SK-N-SH (cell line): ENCODE data around the gene CACNA2D1. TPM values are rescaled to one million over a fixed set of nuclear protein-coding genes. Genes with fewer than 3 reads are reported as not detected.

Experiments used
- CTCF ChIA-PET: fragments of 300-600, 350-600 bp; formaldehyde crosslinking; extraction: SDS; loops from one replicate; lab custom pipeline; 2021; lab: Yijun Ruan, JAX
- POLR2A ChIA-PET: fragments of 350-600 bp; sonication (Branson Sonifier 250); formaldehyde crosslinking; extraction: SDS; loops from one replicate; lab custom pipeline; 2020; ENCODE audit warnings: antibody characterized with exemption, inconsistent platforms; lab: Yijun Ruan, JAX
- DNase-seq: peaks from one replicate; pipeline ENCODE4 v3.0.0; 2012
- H2AFZ ChIP-seq: fragments of 200-600 bp; sonication (generic); 2 replicates; pipeline ENCODE4 v1.8.1; 2016; ENCODE audit warnings: antibody characterized with exemption, mild to moderate bottlenecking, low read depth
- H3F3A ChIP-seq: fragments of 200-600 bp; sonication (generic); replicated peaks from 2 replicates; pipeline ENCODE3; 2016; ENCODE audit warnings: antibody characterized with exemption, mild to moderate bottlenecking; ENCODE audit not compliant: insufficient read depth
- H3K27ac ChIP-seq, 2 experiments: fragments of 200-500 bp in 1 of 2; fragments of 200-600 bp in 1 of 2; sonication (Bioruptor generic) in 1 of 2; sonication (generic), shearing (Covaris generic) in 1 of 2; 2 replicates each; pipeline versions ENCODE4 v1.5.1 to v1.6.1; 2014 to 2016; ENCODE audit warnings: low read depth in 2 of 2, inconsistent platforms in 1 of 2, low read length in 1 of 2, mild to moderate bottlenecking in 1 of 2, mixed read lengths in 1 of 2
- H3K27me3 ChIP-seq: fragments of 200-600 bp; sonication (generic), shearing (Covaris generic); 2 replicates; pipeline ENCODE4 v1.6.1; 2016; ENCODE audit warnings: mixed run types; ENCODE audit not compliant: insufficient read depth
- H3K36me3 ChIP-seq, 2 experiments: fragments of 200-500 bp in 1 of 2; fragments of 200-600 bp in 1 of 2; sonication (Bioruptor generic) in 1 of 2; sonication (generic) in 1 of 2; replicated peaks in 1 of 2; 2 replicates each; pipeline versions ENCODE3 to v1.5.1; 2014 to 2016; ENCODE audit warnings: low read length in 1 of 2, mild to moderate bottlenecking in 1 of 2; ENCODE audit not compliant: insufficient read depth in 2 of 2, control insufficient read depth in 1 of 2
- H3K4me1 ChIP-seq, 2 experiments: fragments of 200-500 bp in 1 of 2; fragments of 200-600 bp in 1 of 2; sonication (Bioruptor generic) in 1 of 2; sonication (generic), shearing (Covaris generic) in 1 of 2; 2 replicates each; pipeline versions ENCODE4 v1.5.1 to v1.6.1; 2014 to 2016; ENCODE audit warnings: low read depth in 1 of 2, low read length in 1 of 2, mixed run types in 1 of 2; ENCODE audit not compliant: insufficient read depth in 2 of 2, control insufficient read depth in 1 of 2
- H3K4me2 ChIP-seq: fragments of 200-600 bp; sonication (generic), shearing (Covaris generic); 2 replicates; pipeline ENCODE4 v1.6.1; 2017; ENCODE audit warnings: mixed run types
- H3K4me3 ChIP-seq, 2 experiments: fragments of 200-500 bp in 1 of 2; fragments of 200-600 bp in 1 of 2; sonication (Bioruptor generic) in 1 of 2; sonication (generic), shearing (Covaris generic) in 1 of 2; 2 replicates each; pipeline versions ENCODE4 v1.5.1 to v1.8.1; 2014 to 2016; ENCODE audit warnings: low read depth in 2 of 2, inconsistent platforms in 1 of 2, low read length in 1 of 2, mild to moderate bottlenecking in 1 of 2, mixed read lengths in 1 of 2, moderate library complexity in 1 of 2
- H3K79me2 ChIP-seq: fragments of 200-600 bp; sonication (generic); 2 replicates; pipeline ENCODE4 v1.8.1; 2017; ENCODE audit warnings: mild to moderate bottlenecking; ENCODE audit not compliant: insufficient read depth
- H3K9ac ChIP-seq: fragments of 200-600 bp; sonication (generic); 2 replicates; pipeline ENCODE4 v1.6.1; 2017; ENCODE audit warnings: mixed run types
- H3K9me2 ChIP-seq: fragments of 200-600 bp; sonication (generic); 2 replicates; pipeline ENCODE4 v1.6.1; 2017; ENCODE audit warnings: mixed run types
- H3K9me3 ChIP-seq: fragments of 200-600 bp; sonication (generic); 2 replicates; pipeline ENCODE4 v1.6.1; 2017; ENCODE audit warnings: mixed run types, mild to moderate bottlenecking, moderate library complexity
- H4K20me1 ChIP-seq: fragments of 200-600 bp; sonication (generic); 2 replicates; pipeline ENCODE4 v1.6.1; 2017; ENCODE audit warnings: mild to moderate bottlenecking, mixed run types; ENCODE audit not compliant: insufficient read depth
- EP300 ChIP-seq, 2 experiments: IDR thresholded peaks; 2 replicates each; pipeline versions ENCODE4 v1.4.0 to v1.6.1; 2012; ENCODE audit warnings: borderline replicate concordance in 1 of 2, low read depth in 1 of 2, low read length in 1 of 2
- EZH2phosphoT487 ChIP-seq: fragments of 200-600 bp; sonication (generic); IDR thresholded peaks from 2 replicates; pipeline ENCODE4 v1.6.1; 2017; ENCODE audit warnings: low read depth, mixed run types, mild to moderate bottlenecking, antibody characterized with exemption, moderate library complexity, borderline replicate concordance
- GABPA ChIP-seq: IDR thresholded peaks from 2 replicates; pipeline ENCODE4 v1.4.0; 2012; ENCODE audit warnings: low read depth, mild to moderate bottlenecking
- MEF2A ChIP-seq: IDR thresholded peaks from 2 replicates; pipeline ENCODE4 v1.4.0; 2012; ENCODE audit warnings: low read depth, borderline replicate concordance
- MXI1 ChIP-seq: IDR thresholded peaks from 2 replicates; pipeline ENCODE4 v1.6.1; 2012; ENCODE audit warnings: mild to moderate bottlenecking, low read depth, low read length, improper control_type of control experiment
- SIN3A ChIP-seq: IDR thresholded peaks from 2 replicates; pipeline ENCODE4 v1.6.1; 2012; ENCODE audit warnings: low read depth, mild to moderate bottlenecking, low read length, moderate library complexity, borderline replicate concordance
- TEAD4 ChIP-seq: IDR thresholded peaks from 2 replicates; pipeline ENCODE4 v1.4.0; 2012; ENCODE audit warnings: mild to moderate bottlenecking, borderline replicate concordance; ENCODE audit not compliant: insufficient read depth
- polyA plus RNA-seq, 3 experiments: library from polyadenylated mRNA; depleted of rRNA; stranded (reverse); fragments of >200 nt; gene quantifications; 2 replicates each; pipeline ENCODE4 v1.2.3, GENCODE V29; 2012
- TF ChIP-seq, protein P1 (sequence below): IDR thresholded peaks from 2 replicates; pipeline ENCODE4 v1.4.0; 2012; ENCODE audit warnings: low read depth, borderline replicate concordance
- TF ChIP-seq, protein P2 (sequence below): IDR thresholded peaks from 2 replicates; pipeline ENCODE4 v1.4.0; 2012; ENCODE audit warnings: low read depth, borderline replicate concordance
- TF ChIP-seq, protein P3 (sequence below): fragments of 150-350 bp; IDR thresholded peaks from 2 replicates; pipeline ENCODE4 v1.6.1; 2017; ENCODE audit warnings: antibody characterized with exemption, low read length, low read depth, borderline replicate concordance

Gene CACNA2D1
- polyA plus RNA-seq, 1 of the 3 experiments (the other 2 are of a cell fraction): 3.4 TPM

DNA sequence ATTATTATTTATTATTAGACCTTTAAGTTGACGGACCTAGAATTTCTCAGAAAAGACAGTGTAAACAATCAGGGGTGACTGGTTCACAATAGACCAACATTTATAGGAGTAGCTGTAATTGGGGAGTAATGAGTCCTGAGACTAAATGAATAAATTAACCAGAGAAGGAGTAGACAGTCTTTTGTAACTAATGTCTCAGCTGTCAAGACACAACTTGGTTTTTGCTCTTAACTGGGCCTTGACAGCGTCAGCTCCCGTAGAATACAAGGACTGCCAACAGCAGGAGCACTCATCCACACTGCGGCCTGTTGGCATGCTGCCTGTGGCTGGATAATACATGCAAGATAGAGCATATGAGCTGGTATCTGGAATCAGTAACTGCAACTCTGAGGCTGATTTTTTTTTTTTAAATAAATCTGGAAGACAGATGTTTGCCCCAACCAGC lies 123.9 kb downstream of the CACNA2D1 start (continued):
- TF ChIP-seq, protein P1, sequence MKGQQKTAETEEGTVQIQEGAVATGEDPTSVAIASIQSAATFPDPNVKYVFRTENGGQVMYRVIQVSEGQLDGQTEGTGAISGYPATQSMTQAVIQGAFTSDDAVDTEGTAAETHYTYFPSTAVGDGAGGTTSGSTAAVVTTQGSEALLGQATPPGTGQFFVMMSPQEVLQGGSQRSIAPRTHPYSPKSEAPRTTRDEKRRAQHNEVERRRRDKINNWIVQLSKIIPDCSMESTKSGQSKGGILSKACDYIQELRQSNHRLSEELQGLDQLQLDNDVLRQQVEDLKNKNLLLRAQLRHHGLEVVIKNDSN: no peak
- TF ChIP-seq MXI1: no peak; the same call in none of the 2 replicates
- TF ChIP-seq, protein P2, sequence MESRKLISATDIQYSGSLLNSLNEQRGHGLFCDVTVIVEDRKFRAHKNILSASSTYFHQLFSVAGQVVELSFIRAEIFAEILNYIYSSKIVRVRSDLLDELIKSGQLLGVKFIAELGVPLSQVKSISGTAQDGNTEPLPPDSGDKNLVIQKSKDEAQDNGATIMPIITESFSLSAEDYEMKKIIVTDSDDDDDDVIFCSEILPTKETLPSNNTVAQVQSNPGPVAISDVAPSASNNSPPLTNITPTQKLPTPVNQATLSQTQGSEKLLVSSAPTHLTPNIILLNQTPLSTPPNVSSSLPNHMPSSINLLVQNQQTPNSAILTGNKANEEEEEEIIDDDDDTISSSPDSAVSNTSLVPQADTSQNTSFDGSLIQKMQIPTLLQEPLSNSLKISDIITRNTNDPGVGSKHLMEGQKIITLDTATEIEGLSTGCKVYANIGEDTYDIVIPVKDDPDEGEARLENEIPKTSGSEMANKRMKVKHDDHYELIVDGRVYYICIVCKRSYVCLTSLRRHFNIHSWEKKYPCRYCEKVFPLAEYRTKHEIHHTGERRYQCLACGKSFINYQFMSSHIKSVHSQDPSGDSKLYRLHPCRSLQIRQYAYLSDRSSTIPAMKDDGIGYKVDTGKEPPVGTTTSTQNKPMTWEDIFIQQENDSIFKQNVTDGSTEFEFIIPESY: no peak
- TF ChIP-seq MEF2A: 0 out of 2 replicates have a peak, but pooled peaks have one; percentile 7
- no peak for TF ChIP-seq EZH2phosphoT487
- no peak; the same call in 1 of the 2 replicates for TF ChIP-seq GABPA
- TF ChIP-seq SIN3A: peak; percentile 93
- TF ChIP-seq TEAD4: peak; percentile 67; the same call in 1 of the 2 replicates

DNA sequence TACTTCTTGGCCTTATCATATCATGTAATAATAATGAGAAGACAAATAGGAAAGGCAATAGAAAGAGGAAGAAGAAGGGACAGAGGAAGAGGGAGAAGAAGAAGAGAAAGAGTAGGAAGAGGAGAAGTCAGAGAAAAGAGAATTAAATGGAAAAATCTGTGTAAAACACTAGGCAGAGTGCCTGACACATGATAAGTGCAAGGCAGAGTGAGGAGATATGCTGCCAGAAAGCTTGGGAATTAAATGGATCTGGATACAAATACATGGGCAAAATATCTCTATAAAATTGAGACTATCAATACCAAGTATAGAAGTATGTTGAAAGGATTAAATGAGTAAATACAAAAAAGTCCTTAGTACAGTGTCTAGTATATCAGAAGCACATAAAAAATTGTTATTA lies 124.8 kb downstream of the CACNA2D1 start:
- peak in 1 of 2 experiments; percentile 21; a peak in 1 of 4 replicates for TF ChIP-seq EP300 (IDR thresholded peaks at IDR 0.05; ENCODE audit: borderline replicate concordance in 1 of 2, low read depth in 1 of 2, low read length in 1 of 2)
- TF ChIP-seq, protein P3, sequence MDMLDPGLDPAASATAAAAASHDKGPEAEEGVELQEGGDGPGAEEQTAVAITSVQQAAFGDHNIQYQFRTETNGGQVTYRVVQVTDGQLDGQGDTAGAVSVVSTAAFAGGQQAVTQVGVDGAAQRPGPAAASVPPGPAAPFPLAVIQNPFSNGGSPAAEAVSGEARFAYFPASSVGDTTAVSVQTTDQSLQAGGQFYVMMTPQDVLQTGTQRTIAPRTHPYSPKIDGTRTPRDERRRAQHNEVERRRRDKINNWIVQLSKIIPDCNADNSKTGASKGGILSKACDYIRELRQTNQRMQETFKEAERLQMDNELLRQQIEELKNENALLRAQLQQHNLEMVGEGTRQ: no peak
- TF ChIP-seq, all 33 proteins: peak for 1
- H3K9me2 ChIP-seq: no peaks in the 10 kb centered on the region

More for the DNA sequence above, 124.8 kb downstream of the CACNA2D1 start:
- H3K79me2 ChIP-seq: no peaks in the 10 kb centered on the region
- no peak for DNase-seq
- H3K9ac ChIP-seq: no peak overlapping the region
- H3F3A ChIP-seq: peaks cover 16% of the 10 kb centered on the region
- H3K4me2 ChIP-seq: no peak overlapping the region
- POLR2A ChIA-PET: no interaction called here
- no peak overlapping the region for H2AFZ ChIP-seq
- H3K27ac ChIP-seq: peak overlapping the region in 1 of 2 experiments; percentile 96; a peak in 3 of 4 replicates
- H3K27me3 ChIP-seq: no peaks in the 10 kb centered on the region
- no peaks in the 10 kb centered on the region for H3K36me3 ChIP-seq
- no peaks in the 10 kb centered on the region for H4K20me1 ChIP-seq
- no peaks in the 10 kb centered on the region for H3K9me3 ChIP-seq
- H3K4me1 ChIP-seq: peaks cover 10 to 55% of the 10 kb centered on the region in 2 experiments; a peak in 3 of 4 replicates
- H3K4me3 ChIP-seq: no peak overlapping the region
- CTCF ChIA-PET: interaction anchor here (1.1 to 2.6 kb wide), 3 partner anchors 9 to 85 kb away, joined by 3 to 7 read pairs (median 3); no protein-coding TSS in a partner anchor
